PC-9 (cell line): ENCODE results near the gene PDZD7.

Source experiments
- CTCF ChIP-seq: fragments of 200-600 bp; sonication (generic); conservative IDR thresholded peaks from 2 replicates; pipeline ENCODE4 v1.6.1; 2017; ENCODE audit warnings: mixed run types, antibody characterized with exemption, mild to moderate bottlenecking, moderate library complexity
- EZH2 ChIP-seq: fragments of 200-600 bp; sonication (generic); IDR thresholded peaks from 2 replicates; pipeline ENCODE4 v1.8.0; 2017; ENCODE audit warnings: antibody characterized with exemption, low read depth

DNA sequence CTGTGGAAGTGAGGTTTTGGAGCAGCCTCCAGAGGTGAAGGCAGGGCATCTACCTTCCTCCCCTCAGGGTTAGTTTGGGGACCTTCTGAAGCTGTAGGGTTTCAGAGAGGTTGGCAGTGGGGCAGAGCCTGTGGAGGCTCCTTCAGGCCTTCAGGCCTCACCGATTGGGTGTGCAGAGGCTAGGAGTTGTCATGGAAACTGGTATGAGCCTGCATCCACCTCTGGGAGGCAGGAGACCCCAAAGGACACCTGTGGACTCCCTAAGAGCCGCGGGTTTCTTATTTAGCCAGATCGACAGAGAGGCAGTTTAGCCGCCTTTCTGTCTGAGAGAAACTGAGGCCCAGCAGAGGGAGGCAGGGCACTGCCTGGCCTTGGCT is 29.3 kb downstream of the PDZD7 start:
- TF ChIP-seq EZH2: no peak
- no peak for TF ChIP-seq CTCF
